ENCODE data around the gene MSGN1. TPM values are rescaled to one million over a fixed set of nuclear protein-coding genes. Genes with fewer than 3 reads are reported as not detected.

Gene MSGN1
- total RNA-seq, 1 donor from 2014 or later = 0.42 TPM

DNA sequence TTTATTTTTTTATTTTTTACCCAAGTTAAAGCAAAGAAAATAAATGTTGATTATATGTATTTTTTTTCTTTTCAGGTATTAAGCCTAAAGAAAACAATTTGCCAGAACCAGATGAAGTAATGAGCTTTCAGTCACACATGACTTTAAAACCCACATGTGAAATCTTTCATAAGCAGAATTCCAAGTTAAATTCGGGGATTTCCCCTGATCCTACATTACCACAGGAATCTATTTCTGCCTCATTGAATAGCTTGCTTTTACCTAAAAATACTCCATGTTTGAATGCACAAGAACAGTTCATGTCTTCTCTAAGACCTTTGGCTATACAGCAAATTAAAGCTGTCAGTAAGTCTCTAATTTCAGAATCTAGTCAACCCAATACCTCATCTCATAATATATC, 35.7 kb upstream of the MSGN1 start:
- Mint-ChIP-seq H3K36me3 (ENCODE audit: low read depth) (peaks cover 70% of the 10 kb centered on the region), H3K27me3 (no peaks in the 10 kb centered on the region), H3K9me3 (no peaks in the 10 kb centered on the region), H3K4me1 (peaks cover 11% of the 10 kb centered on the region), H3K27ac (no peak overlapping the region), H3K4me3 (no peak overlapping the region)
- TF ChIP-seq, protein P1, sequence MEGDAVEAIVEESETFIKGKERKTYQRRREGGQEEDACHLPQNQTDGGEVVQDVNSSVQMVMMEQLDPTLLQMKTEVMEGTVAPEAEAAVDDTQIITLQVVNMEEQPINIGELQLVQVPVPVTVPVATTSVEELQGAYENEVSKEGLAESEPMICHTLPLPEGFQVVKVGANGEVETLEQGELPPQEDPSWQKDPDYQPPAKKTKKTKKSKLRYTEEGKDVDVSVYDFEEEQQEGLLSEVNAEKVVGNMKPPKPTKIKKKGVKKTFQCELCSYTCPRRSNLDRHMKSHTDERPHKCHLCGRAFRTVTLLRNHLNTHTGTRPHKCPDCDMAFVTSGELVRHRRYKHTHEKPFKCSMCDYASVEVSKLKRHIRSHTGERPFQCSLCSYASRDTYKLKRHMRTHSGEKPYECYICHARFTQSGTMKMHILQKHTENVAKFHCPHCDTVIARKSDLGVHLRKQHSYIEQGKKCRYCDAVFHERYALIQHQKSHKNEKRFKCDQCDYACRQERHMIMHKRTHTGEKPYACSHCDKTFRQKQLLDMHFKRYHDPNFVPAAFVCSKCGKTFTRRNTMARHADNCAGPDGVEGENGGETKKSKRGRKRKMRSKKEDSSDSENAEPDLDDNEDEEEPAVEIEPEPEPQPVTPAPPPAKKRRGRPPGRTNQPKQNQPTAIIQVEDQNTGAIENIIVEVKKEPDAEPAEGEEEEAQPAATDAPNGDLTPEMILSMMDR (IDR thresholded peaks at IDR 0.05) = no peak
- CTCF ChIA-PET = interaction anchor here (1.3 to 1.5 kb wide), 2 partner anchors 51 to 62 kb away, joined by 4 read pairs; no protein-coding TSS in a partner anchor
- no peak for DNase-seq
- intact Hi-C loops (cut with micrococcal nuclease) = no loop called here
- POLR2A ChIA-PET = interaction anchor here (0.9 to 1.6 kb wide), 3 partner anchors 14 to 47 kb away, joined by 4 to 5 read pairs (median 4); no protein-coding TSS in a partner anchor
- ATAC-seq (ENCODE audit: low read depth) = no peak

DNA sequence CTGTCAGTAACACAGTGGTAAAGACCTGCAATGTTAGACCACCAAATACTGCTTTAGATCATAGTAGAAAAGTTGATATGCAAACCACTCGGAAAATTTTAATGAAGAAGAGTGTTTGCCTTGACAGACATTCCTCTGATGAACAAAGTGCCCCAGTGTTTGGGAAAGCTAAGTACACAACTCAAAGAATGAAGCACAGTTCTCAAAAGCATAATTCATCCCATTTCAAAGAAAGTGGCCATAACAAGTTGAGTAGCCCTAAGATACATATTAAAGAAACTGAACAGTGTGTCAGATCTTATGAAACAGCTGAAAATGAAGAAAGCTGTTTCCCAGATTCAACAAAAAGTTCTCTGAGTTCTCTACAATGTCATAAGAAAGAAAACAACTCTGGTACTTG, 34.8 kb upstream of the MSGN1 start:
- Mint-ChIP-seq H3K4me3 (no peak overlapping the region), H3K27me3 (no peaks in the 10 kb centered on the region), H3K4me1 (peaks cover 11% of the 10 kb centered on the region), H3K27ac (no peak overlapping the region), H3K9me3 (no peaks in the 10 kb centered on the region), H3K36me3 (ENCODE audit: low read depth) (peaks cover 62% of the 10 kb centered on the region)
- ATAC-seq (ENCODE audit: low read depth) (no peak), DNase-seq (no peak)
- intact Hi-C loops (cut with micrococcal nuclease) = no loop called here
- POLR2A ChIA-PET = interaction anchor here (0.9 to 1.4 kb wide), 3 partner anchors 24 to 50 kb away, joined by 3 to 4 read pairs (median 4); no protein-coding TSS in a partner anchor
- CTCF ChIA-PET = interaction anchor here (1.0 kb wide), 1 partner anchor 53 kb away, joined by 3 read pairs; no protein-coding TSS in a partner anchor
- TF ChIP-seq, protein P1 (IDR thresholded peaks at IDR 0.05) = no peak

- POLR2A ChIA-PET = interaction anchor here (0.6 to 0.9 kb wide), 3 partner anchors 9 to 31 kb away, joined by 3 read pairs; no protein-coding TSS in a partner anchor
- Mint-ChIP-seq H3K9me3 (no peaks in the 10 kb centered on the region), H3K27me3 (no peaks in the 10 kb centered on the region), H3K27ac (peak overlapping the region; percentile 56), H3K4me1 (peaks cover 31% of the 10 kb centered on the region), H3K36me3 (ENCODE audit: low read depth) (peaks cover 24% of the 10 kb centered on the region), H3K4me3 (no peak overlapping the region)
- no peak for DNase-seq
- CTCF ChIA-PET = interaction anchor here (0.9 to 2.5 kb wide), 3 partner anchors 27 to 68 kb away, joined by 3 to 11 read pairs (median 4); no protein-coding TSS in a partner anchor
- TF ChIP-seq, protein P1 (IDR thresholded peaks at IDR 0.05) = no peak
- no peak for ATAC-seq (ENCODE audit: low read depth)
- intact Hi-C loops (cut with micrococcal nuclease) = loop anchor here (5.0 kb wide), 1 partner anchor 36 kb away; no protein-coding TSS in a partner anchor
These were observed 29.5 kb upstream of the MSGN1 start for GRCh38 chr2:17786727-17787126.

- DNase-seq (no peak), ATAC-seq (ENCODE audit: low read depth) (no peak)
- peaks cover 36% of the 10 kb centered on the region for H3K4me1 Mint-ChIP-seq
- no peak overlapping the region for H3K4me3 Mint-ChIP-seq
- ChIA-PET CTCF (no interaction called here), POLR2A (interaction anchor here (1.5 to 1.9 kb wide), 2 partner anchors 17 to 35 kb away, joined by 8 to 9 read pairs; partner anchors contain the start of genes GEN1 and SMC6)
- no peaks in the 10 kb centered on the region for H3K9me3 Mint-ChIP-seq
- TF ChIP-seq, protein P1 (IDR thresholded peaks at IDR 0.05) = no peak
- H3K27ac Mint-ChIP-seq = peak overlapping the region; percentile 41
- H3K27me3 Mint-ChIP-seq = no peaks in the 10 kb centered on the region
- H3K36me3 Mint-ChIP-seq (ENCODE audit: low read depth) = peaks cover 11% of the 10 kb centered on the region
- intact Hi-C loops (cut with micrococcal nuclease) = loop anchor here (2.0 to 5.0 kb wide), 2 partner anchors 16 to 34 kb away; no protein-coding TSS in a partner anchor
These were observed 27.5 kb upstream of the MSGN1 start for GRCh38 chr2:17788773-17789172.

GRCh38 chr2:17790536-17790935, 25.7 kb upstream of the MSGN1 start:
- H3K9me3 Mint-ChIP-seq = no peaks in the 10 kb centered on the region
- no peak overlapping the region for H3K27ac Mint-ChIP-seq
- ATAC-seq (ENCODE audit: low read depth) = no peak

More at GRCh38 chr2:17790536-17790935, 25.7 kb upstream of the MSGN1 start:
- no peaks in the 10 kb centered on the region for H3K36me3 Mint-ChIP-seq (ENCODE audit: low read depth)
- no peaks in the 10 kb centered on the region for H3K27me3 Mint-ChIP-seq
- no peak for DNase-seq
- TF ChIP-seq, protein P1 (IDR thresholded peaks at IDR 0.05) = no peak
- no peak overlapping the region for H3K4me3 Mint-ChIP-seq
- CTCF ChIA-PET = no interaction called here
- intact Hi-C loops (cut with micrococcal nuclease) = no loop called here
- POLR2A ChIA-PET = interaction anchor here (0.7 kb wide), 1 partner anchor 37 kb away, joined by 4 read pairs; the partner anchor contains the start of genes GEN1 and SMC6
- peaks cover 32% of the 10 kb centered on the region for H3K4me1 Mint-ChIP-seq

Data from activated B cell treated with CpG ODN at 0.5 μM for 24 hours (primary cell).